ENCODE results near the gene REEP1.
"Not testable (repeated sequence)": the region's sequence is repeated elsewhere in the genome, so short reads cannot be mapped to it uniquely, and the experiment has no call there.

The REEP1 gene

DNA sequence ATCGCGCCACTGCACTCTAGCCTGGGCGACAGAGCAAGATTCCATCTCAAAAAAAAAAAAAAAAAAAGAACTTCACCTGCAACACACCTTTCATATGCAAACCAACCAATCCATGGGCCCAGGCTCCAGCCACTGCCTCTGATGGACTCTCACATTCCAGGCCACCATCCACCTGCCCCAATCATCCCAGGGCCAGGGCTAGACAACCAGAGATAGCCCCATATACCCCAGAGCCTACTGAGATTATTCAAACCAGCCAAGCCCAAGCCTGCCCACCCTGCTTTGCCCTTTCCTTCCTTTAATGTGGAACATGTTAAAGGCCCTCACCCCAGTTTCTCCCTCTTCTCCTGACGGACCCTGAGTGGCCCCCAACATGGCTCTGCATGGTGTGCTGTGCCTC, 81.1 kb downstream of the REEP1 start:
- Mint-ChIP-seq H3K27me3 (no peaks in the 10 kb centered on the region), H3K4me1 (no peaks in the 10 kb centered on the region), H3K9me3 (no peaks in the 10 kb centered on the region), H3K4me3 (no peak overlapping the region), H3K36me3 (no peaks in the 10 kb centered on the region), H3K27ac (no peak overlapping the region)
- ATAC-seq = no peak

DNA sequence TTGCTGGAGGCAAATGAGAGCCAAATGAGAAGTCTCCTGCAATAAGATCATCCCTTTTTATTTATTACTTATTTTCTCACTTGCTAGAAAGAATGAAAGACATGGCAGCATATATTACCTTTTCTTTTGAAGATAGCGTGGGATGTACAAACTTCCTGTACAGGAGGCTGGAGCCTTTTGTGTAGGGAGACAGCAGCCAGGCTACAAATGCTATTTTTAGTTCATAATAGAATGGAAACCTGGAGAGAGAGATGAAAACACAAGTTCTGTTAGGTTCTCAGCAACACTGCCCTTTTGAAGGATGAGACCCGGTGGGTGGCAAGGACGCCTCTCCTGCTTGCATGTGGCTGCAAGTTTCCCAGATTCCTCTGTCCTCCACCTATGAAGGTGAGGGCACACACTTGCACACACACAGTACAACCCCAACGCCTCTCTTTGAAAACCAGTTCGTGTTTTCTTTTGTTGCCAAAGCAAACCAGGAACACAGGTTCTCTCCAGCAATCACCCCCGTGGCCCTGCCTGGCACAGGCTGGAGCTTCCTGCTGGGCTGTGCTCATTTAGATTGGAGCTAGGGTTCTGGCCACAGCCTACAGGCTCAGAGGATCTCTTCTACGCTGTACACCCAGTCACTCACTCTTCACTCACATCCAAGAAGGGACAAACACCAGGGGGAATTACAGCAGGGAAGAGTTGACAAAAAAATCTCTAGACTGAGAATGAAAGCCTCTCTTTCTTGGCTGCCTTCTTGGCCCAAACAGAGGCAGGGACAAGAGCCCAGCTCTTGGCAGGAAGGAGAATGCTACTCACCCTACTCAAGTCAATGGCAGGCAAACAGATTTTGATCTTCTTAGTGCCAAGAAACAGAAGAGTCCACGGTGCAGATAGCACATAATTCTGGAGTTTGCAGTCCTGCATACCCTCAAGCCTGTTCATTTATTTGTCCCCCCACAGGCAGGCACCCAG, 82.6 kb downstream of the REEP1 start:
- Mint-ChIP-seq H3K27ac (no peak overlapping the region), H3K9me3 (no peaks in the 10 kb centered on the region), H3K4me3 (no peak overlapping the region), H3K4me1 (peaks cover 4% of the 10 kb centered on the region), H3K36me3 (no peaks in the 10 kb centered on the region), H3K27me3 (no peaks in the 10 kb centered on the region)
- no peak for ATAC-seq

DNA sequence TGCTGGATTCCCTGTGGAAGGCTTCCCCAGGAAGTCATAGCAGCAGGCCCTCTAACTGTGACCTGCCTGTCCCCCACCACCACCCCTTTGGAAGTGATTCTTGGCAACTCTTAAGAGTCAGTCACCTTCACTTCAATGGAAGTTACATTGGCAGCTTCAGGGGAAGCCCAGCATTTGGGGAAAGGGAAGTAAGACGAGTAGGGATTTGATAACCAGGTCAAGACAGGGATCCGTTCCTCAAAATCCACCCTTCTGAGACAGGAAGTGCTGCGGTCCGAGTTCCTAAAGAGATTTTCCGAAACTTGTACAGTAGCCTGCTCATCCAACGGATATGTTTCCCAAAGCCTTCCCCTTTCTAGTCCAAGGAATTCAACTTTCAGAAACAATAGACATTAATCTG, 84.0 kb downstream of the REEP1 start:
- ATAC-seq = no peak
- H3K27ac Mint-ChIP-seq = no peak overlapping the region
- H3K9me3 Mint-ChIP-seq = no peaks in the 10 kb centered on the region
- H3K36me3 Mint-ChIP-seq = no peaks in the 10 kb centered on the region
- peaks cover 13% of the 10 kb centered on the region for H3K4me1 Mint-ChIP-seq
- no peaks in the 10 kb centered on the region for H3K27me3 Mint-ChIP-seq
- no peak overlapping the region for H3K4me3 Mint-ChIP-seq

DNA sequence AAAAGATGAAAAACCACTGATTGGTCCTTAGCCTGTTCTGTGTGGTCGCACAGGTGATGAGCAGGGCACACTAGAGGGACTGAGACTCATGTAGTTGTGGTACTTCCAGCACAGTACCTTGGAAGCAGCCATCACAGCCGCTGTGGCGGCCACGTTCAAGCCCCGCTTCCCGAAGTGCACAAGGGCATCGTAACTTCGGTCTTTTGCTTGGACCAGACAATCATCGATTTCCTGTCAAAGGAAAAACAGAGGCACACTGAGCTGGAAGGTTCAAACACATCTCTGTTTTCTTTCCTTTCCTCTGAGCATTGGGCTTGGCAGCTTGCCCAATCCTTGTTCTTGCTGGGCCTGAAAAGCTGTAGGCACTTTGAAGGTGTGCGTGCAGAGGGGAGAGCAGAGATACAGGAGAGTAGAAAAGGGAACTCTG, 85.6 kb downstream of the REEP1 start:
- peaks cover 13% of the 10 kb centered on the region for H3K4me1 Mint-ChIP-seq
- no peak overlapping the region for H3K27ac Mint-ChIP-seq
- H3K4me3 Mint-ChIP-seq = no peak overlapping the region
- no peak for ATAC-seq
- no peaks in the 10 kb centered on the region for H3K36me3 Mint-ChIP-seq
- no peaks in the 10 kb centered on the region for H3K9me3 Mint-ChIP-seq
- no peaks in the 10 kb centered on the region for H3K27me3 Mint-ChIP-seq

DNA sequence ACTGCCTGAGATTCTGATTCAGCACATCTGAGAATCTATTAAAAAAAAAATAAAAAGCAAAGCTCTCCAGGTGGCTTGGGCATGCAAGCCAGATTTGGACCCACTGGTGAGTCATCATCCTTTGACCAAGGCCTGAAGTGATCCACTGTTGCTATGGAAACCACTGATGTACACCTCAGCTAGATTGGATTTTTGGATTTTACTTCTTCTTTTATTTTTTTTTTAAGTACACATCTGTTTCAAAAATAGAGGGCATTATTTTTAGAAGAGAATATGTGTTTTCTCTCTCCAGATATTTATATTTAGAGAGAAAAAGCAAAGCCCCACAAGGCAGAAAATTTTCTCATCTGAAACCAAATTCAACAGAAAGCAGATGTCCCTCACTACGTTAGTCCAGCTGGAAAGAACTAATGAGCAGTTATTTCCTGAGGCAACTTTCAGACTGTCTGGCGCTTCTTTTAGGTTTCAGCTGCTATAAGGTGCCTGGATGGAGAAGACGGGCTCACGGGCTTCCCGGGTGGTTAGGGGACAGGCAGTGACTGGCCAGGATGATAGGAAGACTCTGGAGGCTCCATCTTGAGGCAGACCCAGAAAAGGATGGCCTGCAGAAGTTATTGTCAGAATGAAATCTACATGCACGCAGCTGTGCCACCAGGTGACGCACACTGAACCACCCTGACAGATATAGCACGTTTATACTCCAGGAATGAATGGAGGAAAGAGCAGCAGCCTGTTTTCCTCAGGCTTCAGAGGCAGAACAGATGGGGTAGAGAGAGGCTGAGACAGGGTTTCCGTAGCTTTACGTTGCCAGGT, 87.6 kb downstream of the REEP1 start:
- H3K4me3 Mint-ChIP-seq = peak overlapping the region; percentile 30
- H3K27ac Mint-ChIP-seq = peak overlapping the region; percentile 77
- no peaks in the 10 kb centered on the region for H3K9me3 Mint-ChIP-seq
- peak; percentile 86 for ATAC-seq
- H3K27me3 Mint-ChIP-seq = no peaks in the 10 kb centered on the region
- peaks cover 13% of the 10 kb centered on the region for H3K4me1 Mint-ChIP-seq
- no peaks in the 10 kb centered on the region for H3K36me3 Mint-ChIP-seq

DNA sequence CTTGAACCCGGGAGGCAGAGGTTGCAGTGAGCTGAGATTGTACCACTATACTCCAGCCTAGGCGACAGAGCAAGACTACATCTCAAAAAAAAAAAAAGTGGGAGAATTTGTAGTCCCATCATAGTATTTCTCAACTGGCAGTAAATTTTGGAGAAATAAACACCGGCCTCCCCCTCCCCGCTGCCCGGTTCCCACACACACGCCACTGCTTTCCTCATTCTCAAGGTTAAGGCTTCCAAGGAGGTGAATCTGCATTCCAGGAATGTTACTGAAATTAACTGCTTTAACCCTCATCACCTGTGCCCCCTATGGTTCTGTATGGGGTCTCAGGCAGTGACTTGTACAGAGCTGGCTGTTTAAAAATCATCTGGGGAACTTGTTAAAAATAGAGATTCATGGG, 88.2 kb downstream of the REEP1 start:
- no peaks in the 10 kb centered on the region for H3K9me3 Mint-ChIP-seq
- H3K4me3 Mint-ChIP-seq = no peak overlapping the region
- H3K36me3 Mint-ChIP-seq = no peaks in the 10 kb centered on the region
- H3K27ac Mint-ChIP-seq = peak overlapping the region; percentile 77
- H3K4me1 Mint-ChIP-seq = peaks cover 19% of the 10 kb centered on the region
- no peaks in the 10 kb centered on the region for H3K27me3 Mint-ChIP-seq
- no peak for ATAC-seq

DNA sequence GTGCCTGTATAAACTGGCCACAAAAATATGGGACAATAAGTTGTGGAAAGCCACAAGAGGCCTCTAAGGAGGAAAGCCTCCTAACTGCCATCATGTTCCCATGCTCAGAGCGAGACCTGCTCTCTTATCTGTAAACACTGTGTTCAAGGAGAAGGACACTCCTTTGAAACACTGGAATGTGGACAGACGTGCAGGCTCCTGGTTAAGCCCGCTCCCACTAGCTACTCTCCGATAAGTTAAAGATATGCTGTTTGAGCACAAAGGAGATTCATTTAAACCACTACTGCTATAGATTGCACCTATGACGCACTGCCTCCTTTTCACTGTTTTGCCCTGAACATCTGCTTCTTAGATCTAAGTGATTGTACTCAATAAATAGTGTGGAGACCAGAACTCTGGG, 92.2 kb downstream of the REEP1 start:
- H3K27ac Mint-ChIP-seq, ATAC-seq, H3K4me3 Mint-ChIP-seq, H3K36me3 Mint-ChIP-seq, H3K27me3 Mint-ChIP-seq, H3K9me3 Mint-ChIP-seq: not testable (repeated sequence)
- H3K4me1 Mint-ChIP-seq = peaks cover 56% of the 10 kb centered on the region

DNA sequence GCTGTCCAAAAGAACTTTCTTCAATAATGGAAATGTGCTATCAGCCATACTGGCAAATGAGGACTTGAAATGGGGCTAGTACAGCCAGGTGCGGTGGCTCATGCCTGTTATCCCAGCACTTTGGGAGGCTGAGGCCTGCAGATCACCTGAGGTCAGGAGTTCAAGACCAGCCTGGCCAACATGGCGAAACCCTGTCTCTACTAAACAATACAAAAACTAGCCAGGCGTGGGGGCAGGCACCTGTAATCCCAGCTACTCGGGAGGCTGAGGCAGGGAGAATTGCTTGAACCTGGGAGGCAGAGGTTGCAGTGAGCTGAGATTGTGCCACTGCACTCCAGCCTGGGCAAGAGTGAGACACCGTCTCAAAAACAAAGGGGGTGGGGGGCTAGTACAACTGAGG, 92.6 kb downstream of the REEP1 start:
- not testable (repeated sequence) for H3K9me3 Mint-ChIP-seq, ATAC-seq, H3K27ac Mint-ChIP-seq, H3K36me3 Mint-ChIP-seq, H3K4me3 Mint-ChIP-seq, H3K27me3 Mint-ChIP-seq
- H3K4me1 Mint-ChIP-seq = peaks cover 54% of the 10 kb centered on the region

DNA sequence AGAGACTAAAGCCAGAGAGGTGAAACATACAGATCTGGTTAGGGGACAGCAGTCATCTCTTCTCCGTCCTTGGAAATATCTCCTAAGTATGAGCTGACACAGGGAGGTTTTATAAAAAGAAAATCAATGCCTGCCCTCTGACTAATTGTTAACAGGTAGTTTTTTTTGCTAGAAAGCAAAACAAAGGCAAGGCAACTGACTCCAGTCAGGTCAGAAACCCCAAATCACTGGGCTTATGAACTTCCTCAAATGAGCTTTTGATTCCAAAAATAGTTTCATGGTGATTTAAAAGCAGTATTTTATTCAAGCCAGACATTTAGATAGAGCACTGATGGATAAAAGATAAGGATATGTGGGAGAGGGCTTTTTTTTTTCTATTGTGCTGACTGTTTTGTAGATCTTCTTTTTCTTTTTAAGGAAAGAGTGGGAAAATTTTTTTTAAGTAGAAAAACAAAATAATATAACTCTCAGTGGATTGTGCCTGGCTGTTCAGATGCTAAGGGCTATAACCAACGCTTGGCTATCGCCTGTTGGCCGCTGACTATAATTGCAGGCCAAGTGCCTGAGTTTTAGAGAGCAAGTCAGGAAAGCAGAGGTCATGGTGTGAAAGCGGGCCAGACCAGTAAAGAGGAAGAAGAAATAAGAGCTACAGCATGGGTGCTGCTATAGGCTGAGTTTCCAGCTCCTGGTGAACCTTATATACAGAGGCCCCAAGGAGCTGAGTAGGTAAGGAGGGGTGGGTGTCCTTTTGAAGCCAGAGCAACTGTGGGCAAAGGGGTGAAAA, 93.3 kb downstream of the REEP1 start:
- H3K36me3 Mint-ChIP-seq = no peaks in the 10 kb centered on the region
- no peak overlapping the region for H3K27ac Mint-ChIP-seq
- peaks cover 48% of the 10 kb centered on the region for H3K4me1 Mint-ChIP-seq
- no peaks in the 10 kb centered on the region for H3K9me3 Mint-ChIP-seq
- H3K4me3 Mint-ChIP-seq = no peak overlapping the region
- no peaks in the 10 kb centered on the region for H3K27me3 Mint-ChIP-seq
- ATAC-seq = peak; percentile 66

DNA sequence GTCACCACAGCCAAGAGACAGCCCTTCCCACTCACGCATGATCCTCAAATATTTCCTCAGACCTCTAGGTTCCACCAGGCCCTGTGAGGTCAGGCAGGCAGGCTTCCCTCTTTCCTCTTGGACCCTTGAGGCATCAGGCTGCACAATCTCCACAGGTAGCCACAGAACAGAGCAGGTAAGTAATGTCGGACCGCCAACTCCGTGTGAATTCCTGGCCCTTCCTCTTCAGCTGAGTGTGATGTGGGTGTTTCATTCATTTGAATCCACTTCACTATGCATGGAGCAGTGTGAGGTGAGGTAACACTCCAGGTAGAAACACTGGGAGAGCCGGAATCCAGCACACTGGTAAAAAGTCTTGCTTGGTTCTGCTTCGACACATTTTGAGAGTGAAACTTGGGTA, 94.2 kb downstream of the REEP1 start:
- no peaks in the 10 kb centered on the region for H3K36me3 Mint-ChIP-seq
- no peak overlapping the region for H3K27ac Mint-ChIP-seq
- ATAC-seq = no peak
- no peak overlapping the region for H3K4me3 Mint-ChIP-seq
- peaks cover 52% of the 10 kb centered on the region for H3K4me1 Mint-ChIP-seq
- no peaks in the 10 kb centered on the region for H3K9me3 Mint-ChIP-seq
- no peaks in the 10 kb centered on the region for H3K27me3 Mint-ChIP-seq

DNA sequence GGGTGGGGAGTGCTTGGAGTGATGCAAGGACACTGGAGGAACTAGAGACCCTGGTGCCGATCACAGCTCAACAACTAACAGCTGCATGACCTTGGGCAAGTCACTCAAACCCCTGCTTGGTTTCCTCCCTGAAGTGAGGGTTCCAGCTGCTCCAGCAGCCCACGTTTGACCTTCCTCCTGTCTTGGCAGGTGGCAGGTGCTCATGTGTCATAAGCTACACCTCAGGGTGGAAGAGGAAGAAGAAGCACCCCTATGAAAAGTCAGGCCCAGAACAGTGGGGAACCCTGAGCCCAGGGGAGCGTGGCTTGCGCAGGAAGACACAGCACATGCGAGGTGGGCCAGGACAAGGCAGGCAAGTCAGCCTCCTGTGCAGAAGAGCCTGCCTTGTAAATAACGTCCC, 95.8 kb downstream of the REEP1 start:
- Mint-ChIP-seq H3K27me3 (no peaks in the 10 kb centered on the region), H3K4me1 (peaks cover 63% of the 10 kb centered on the region), H3K36me3 (no peaks in the 10 kb centered on the region), H3K27ac (no peak overlapping the region), H3K4me3 (no peak overlapping the region), H3K9me3 (no peaks in the 10 kb centered on the region)
- peak; percentile 58 for ATAC-seq

DNA sequence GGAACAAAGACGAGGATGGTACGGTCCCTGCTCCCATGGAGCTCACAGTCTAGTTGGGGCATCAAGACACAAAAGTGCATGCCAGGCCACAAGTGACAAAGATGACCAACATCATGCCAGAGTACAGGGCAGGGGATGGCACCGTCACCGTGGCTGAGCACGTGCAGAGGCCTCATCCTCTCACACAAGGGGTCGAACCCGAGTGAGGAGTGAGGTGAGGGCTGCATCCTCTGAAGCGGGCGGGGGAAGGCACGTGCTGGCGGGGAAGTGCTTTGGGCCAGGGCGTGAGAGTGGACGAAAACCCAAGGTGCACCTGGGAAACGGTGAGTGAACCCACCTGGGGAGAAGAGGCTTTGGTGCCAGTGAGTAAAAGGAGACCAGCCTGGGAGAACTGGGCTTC, 97.2 kb downstream of the REEP1 start:
- Mint-ChIP-seq H3K27ac (peak overlapping the region; percentile 17), H3K9me3 (no peaks in the 10 kb centered on the region), H3K36me3 (no peaks in the 10 kb centered on the region), H3K27me3 (no peaks in the 10 kb centered on the region), H3K4me3 (no peak overlapping the region), H3K4me1 (peaks cover 63% of the 10 kb centered on the region)
- no peak for ATAC-seq

DNA sequence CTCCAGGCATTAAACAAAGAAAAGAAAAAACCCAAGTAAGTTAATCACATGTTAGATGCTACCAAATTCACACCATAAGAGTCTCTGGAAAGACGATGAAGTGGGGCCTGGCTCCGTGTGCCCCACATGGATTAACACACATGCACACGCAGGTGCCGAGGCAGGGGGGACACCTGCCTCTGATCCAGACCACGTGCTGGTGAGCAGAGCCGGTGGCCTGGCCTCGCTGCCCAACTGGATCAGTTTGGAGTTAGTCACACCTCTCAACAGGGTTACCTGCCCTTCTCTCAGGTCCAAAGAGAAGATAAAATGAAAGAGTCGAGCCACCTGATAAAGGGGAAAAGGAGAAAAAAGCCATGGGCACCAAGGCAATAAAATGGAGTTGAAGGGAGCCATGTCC, 97.7 kb downstream of the REEP1 start:
- H3K27me3 Mint-ChIP-seq = no peaks in the 10 kb centered on the region

DNA sequence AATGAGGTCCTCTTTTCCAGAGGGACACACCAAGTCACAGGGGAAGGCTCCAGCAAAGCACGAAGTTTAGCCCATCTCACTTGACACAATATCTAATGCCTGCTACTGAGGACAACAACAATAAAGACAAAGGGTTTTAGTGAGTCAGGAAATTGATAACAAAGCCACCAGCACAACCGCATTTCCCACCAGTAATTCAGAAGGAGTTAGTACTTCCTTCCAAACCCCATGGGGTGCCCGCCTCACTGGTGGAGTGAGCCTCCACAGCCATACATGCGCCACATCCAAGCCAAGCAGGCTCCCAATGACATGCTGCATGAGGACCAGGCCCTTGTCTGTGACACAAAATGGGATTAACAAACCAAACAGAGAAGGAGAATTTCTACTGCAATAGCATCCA, 98.1 kb downstream of the REEP1 start:
- Mint-ChIP-seq H3K4me3 (no peak overlapping the region), H3K4me1 (peaks cover 58% of the 10 kb centered on the region), H3K36me3 (no peaks in the 10 kb centered on the region), H3K27me3 (no peaks in the 10 kb centered on the region), H3K27ac (no peak overlapping the region), H3K9me3 (no peaks in the 10 kb centered on the region)
- no peak for ATAC-seq

More for the DNA sequence above, 97.7 kb downstream of the REEP1 start:
- no peaks in the 10 kb centered on the region for H3K9me3 Mint-ChIP-seq
- ATAC-seq = no peak
- H3K36me3 Mint-ChIP-seq = no peaks in the 10 kb centered on the region
- no peak overlapping the region for H3K4me3 Mint-ChIP-seq
- H3K27ac Mint-ChIP-seq = peak overlapping the region; percentile 17
- H3K4me1 Mint-ChIP-seq = peaks cover 63% of the 10 kb centered on the region

DNA sequence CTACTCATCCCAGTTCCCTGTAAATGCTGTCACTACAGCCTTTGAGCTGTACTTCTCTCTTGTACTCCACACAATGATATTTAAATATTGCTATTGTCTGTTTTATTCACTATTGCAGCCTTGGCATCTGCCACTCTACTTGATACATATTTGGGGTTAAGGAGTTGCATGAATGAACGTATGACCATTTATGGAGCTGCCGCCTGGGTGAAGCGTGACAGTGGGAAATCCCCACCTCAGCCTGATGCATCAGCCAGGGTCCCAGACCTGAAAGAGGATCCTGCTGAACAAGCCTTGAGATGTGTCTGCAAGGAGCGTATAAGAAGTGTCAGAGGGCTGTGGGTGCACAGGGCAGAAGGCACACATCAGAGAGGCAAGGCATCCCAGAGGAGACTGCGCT, 99.1 kb downstream of the REEP1 start:
- no peak overlapping the region for H3K27ac Mint-ChIP-seq
- H3K36me3 Mint-ChIP-seq = no peaks in the 10 kb centered on the region
- no peaks in the 10 kb centered on the region for H3K9me3 Mint-ChIP-seq
- H3K27me3 Mint-ChIP-seq = no peaks in the 10 kb centered on the region
- peaks cover 49% of the 10 kb centered on the region for H3K4me1 Mint-ChIP-seq
- H3K4me3 Mint-ChIP-seq = peak overlapping the region; percentile 1
- peak; percentile 96 for ATAC-seq

Data from stimulated activated memory B cell treated with anti-CD40 and anti-IgM and Interleukin-4, amounts not matched to agents 10 μg/mL and 1 μg/mL and 100 μg/mL, for 72 hours (primary cell).